ENCODE data around the gene ALDOA.
A peak's percentile ranks its signal among the peaks of the same experiment; 100 is the strongest.

ALDOA gene

DNA sequence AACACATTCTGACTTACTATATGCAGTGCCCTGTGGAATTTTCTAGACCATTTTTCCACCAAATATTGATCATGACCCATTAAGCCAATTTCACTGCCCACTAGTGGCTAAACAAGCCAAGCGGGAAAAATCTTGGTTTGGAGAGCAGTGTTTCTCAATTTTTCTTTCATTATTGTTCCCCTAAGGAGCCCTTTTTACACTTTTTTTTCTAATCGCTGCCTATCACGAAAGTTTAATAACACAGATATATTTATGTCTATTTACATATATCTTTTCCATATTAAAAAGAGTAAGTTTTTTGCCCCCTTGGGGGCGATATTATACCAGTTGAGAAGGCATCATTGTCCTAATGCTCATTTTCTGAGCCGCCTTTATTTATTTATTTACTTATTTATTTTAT is 23.7 kb upstream of the ALDOA start:
- DNase-seq (ENCODE audit: low spot score) = no peak

GRCh38 chr16:30046178-30046577 is 19.4 kb upstream of the ALDOA start:
- DNase-seq (ENCODE audit: low spot score) = no peak

GRCh38 chr16:30046588-30046987 is 19.0 kb upstream of the ALDOA start:
- no peak for DNase-seq (ENCODE audit: low spot score)

DNA sequence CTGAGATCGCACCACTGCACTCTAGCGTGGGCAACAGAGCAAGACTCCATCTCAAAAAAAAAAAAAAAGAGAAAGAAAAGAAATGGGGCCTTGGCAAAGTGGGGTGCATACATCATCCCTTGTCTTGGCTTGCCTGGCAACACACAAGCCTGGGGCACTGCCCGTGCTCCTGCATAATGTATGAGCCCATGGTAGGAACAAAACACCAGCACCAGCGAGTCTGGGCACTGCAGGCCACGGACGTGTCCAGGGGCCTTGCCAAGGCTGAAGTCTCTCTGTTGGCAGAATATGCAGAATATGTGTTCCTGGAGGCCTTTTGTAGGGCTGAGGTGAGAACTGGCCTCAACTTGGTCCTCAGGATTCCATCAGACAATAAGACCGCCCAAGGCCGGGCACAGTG is 15.7 kb upstream of the ALDOA start:
- no peak for DNase-seq (ENCODE audit: low spot score)

GRCh38 chr16:30051518-30051917 is 14.0 kb upstream of the ALDOA start:
- DNase-seq (ENCODE audit: low spot score) = no peak

DNA sequence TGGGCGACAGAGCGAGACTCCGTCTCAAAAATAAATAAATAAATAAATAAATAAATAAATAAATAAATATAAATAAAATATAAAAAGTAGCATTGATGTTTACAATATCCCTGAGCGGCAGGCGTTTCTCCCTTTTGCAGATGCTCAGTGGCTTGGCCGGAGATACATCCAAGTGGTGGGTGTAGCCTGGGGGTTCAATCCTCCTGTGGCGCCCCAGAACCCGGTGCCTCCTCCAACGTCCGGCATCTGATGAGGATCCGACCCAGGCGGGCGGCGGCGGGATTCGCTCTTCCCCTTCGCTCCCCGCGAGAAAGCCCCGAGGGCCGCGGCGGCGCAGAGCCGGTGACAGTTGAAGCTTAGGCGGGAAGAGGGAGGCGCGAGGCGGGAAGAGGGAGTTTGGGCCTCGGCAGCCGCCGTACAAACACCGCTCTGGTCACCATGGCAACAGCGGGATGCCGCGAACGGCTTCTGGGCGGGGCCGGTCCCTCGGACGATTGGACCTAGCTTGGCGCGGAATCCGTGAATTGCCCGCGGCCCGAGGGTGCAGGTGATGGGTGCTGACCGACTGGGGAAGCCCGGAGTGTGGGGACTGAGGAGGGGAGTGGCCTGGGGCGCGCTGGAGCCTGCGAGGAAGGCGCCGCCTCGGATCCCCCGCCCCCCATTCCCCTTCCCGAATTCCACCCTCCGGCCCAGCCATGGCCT is 12.7 kb upstream of the ALDOA start:
- peak; percentile 92 for DNase-seq (ENCODE audit: low spot score)

DNA sequence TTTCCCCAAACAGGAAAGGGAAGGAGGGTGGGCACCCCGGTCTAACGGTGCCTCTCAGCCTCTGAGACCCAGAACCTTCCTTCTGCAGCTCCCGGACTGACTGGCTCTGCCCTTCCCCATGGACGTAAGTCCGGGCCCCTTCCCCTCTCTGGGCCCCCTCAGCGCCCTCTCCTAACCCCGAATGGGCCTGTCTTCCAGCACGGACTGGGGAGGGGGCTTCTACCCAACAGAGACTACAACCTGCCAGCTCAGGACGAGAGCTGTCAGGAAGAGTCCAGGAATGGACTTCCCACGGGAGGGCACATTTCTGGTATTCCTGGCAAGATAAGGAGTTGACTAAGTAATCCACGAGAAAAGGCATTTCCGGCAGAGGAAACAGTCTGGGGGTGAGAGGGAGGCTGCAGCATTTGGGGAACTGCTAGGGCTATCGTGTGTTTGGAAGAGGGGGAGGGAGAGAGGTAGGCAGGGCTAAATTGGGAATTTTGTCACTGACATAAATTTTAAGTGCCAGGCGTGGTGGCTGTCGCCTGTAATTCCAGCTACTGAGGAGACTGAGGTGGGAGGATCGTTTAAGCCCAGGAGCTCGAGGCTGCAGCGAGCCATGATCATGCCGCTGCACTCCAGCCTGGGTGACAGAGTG is 12.1 kb upstream of the ALDOA start:
- no peak for DNase-seq (ENCODE audit: low spot score)

- no peak for DNase-seq (ENCODE audit: low spot score)
Observed at GRCh38 chr16:30054451-30054850, 11.1 kb upstream of the ALDOA start.

DNA sequence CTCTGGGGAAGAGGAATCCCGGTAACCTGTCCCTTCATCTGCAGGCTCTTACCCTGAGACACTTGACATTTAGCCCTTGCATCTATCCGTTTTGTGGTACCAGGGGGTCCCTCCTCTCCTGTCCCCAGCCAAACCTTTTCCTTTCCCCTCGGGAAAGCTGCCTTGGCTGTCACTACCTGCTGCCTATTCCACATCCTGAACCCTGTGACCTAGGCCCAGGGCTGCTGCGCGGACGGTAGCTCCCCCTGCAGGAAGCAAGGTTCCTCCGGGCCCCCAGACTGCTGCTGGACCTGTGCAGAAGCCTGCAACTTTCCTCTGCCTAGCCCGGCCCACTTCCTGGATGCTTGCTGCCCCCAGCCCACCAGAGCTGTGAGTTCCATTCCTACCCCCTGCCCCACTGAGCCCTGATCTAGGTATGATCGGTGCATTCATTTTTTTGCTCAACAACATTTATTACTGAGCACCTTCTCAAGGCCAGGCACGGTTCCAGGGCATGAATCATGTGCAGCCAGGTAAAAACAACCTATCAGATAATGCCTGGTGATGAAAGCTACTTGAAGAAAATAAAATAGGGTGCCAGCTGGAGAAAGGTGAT is 10.5 kb upstream of the ALDOA start:
- peak; percentile 70 for DNase-seq (ENCODE audit: low spot score)

- no peak for DNase-seq (ENCODE audit: low spot score)
Observed at GRCh38 chr16:30060346-30060745, 5.2 kb upstream of the ALDOA start.

DNA sequence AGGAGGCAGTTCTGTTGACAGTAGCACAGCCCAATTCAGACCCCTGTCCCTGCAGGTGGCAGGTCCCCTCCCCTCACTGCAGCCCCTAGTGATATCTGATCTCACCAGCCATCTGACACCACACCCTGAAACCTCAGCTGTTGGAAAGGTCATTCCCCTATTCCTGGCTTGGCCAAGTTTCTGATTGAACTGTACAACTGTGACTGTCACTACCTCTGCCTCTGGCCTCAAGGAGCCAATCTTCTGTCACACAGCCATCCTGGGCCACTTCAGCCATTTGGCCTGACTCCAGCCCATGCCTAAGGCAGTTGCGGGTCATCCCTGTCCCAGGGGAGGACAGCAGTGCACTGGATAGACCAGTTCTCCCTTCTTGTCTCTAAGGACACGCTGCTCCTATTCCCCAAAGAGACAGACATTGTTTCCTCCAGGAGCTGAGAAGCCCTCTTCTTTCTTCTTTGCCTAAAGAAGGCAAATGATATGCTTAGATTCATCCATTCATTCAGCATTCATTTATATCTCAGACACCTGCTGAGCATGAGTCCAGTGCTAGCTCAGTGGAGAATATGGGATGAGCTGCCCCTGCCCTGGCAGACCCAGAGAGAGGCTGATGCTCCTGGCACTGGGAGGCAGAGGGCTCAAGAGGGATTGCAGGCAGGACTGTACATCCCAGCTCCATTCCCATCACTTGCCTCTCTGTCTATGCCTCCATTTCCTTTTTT is 4.6 kb upstream of the ALDOA start:
- no peak for DNase-seq (ENCODE audit: low spot score)

GRCh38 chr16:30063278-30063892 is 2.2 kb upstream of the ALDOA start:
- no peak for DNase-seq (ENCODE audit: low spot score)

DNA sequence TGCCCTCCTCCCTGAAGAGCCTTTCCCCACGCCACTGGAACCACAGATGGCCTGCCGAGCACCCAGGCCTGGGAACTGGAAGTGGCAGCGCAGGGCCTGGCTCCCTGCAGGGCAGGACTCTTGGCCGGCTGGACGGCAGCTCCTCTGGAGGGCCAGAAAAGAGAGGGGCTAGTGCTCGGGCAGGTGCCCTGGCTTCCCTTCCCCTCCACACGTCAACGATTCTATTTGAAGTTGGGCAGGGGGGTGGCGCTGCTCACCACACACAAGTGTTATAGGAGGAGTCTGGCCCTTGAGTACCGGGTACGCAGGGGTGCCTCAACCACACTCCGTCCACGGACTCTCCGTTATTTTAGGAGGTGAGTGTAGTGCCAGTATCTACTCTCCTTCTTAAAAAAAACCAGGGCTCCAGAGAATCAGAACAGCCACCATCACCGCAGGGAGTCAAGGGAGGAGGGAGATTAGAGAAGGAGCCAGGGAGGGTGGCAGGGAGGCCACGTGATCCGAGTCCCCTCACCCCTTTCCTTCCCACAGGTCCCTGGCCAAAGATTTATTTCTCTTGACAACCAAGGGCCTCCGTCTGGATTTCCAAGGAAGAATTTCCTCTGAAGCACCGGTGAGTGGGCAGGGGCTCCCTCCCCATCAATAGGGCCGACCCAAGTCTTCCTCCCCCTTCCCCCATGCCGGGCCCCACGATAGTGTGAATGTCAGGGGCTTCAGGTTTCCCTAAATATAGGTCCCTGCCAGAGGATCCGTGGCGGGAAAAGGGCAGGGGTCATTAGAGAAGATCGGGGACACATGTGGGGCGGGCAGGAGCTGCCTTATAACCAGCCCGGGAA is 1.4 kb upstream of the ALDOA start:
- DNase-seq (ENCODE audit: low spot score) = peak; percentile 69

- peak; percentile 28 for DNase-seq (ENCODE audit: low spot score)
Observed at GRCh38 chr16:30064729-30065101, 845 bp upstream of the ALDOA start.

DNA sequence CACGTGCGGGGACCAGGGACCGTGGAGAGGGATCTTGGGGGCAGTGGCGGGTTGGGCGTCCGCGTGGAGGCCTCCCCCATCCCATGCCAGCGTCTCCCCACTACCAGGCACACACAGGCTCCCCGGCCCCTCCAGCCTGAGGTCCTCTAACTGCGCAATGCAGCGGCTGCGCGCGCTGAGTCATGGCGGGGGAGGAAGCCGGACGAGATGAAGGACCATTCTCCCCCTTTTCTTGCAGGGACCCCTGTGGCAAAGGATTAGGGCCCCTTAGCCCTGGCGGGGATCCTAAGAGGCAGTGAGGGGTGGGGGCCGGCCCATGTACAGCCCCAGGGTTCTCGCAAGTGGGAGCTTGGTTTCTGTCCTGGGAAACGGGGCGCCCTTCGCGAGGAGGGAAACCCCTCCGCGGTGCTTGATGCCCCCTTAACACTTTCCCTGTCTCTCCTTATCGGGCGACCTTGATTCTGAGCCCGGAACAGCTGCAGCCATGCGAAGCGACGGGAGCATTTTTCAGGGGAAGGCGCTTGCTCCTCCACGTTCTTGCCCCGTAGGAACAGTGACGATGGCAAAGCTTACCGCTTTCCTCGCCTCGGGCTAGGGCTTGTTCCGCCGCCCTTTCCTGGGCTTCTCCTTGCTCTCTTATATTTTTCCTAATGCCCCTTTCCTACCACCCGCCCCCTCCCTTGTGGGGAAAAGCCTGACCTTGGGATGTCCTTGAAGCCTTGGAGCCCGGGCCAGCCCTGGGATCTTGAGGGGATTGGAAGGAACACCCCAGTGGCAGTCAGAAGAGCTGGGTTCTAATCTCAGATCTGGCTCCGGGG is 592 bp downstream of the ALDOA start:
- no peak for DNase-seq (ENCODE audit: low spot score)

DNA sequence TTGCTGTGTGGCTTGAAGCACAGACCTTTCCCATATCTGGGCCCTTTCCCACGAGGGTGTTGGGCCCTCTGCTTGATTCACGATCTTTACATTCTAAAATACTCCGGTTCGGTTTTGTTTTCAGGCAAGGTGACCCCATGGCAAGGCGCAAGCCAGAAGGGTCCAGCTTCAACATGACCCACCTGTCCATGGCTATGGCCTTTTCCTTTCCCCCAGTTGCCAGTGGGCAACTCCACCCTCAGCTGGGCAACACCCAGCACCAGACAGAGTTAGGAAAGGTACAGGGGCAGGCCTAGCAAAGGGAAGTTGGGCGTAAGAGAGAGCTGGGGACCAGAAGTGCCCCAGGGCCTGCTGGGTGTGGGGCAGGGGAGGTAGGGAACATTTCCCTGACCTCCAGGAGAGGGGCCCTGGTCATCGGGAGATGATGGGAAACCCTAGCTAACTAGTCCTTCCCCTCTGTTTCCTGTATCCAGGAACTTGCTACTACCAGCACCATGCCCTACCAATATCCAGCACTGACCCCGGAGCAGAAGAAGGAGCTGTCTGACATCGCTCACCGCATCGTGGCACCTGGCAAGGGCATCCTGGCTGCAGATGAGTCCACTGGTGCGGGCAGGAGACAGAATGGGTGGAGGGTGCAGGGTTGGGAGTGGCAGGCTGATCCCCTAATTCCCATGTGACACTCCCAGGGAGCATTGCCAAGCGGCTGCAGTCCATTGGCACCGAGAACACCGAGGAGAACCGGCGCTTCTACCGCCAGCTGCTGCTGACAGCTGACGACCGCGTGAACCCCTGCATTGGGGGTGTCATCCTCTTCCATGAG is 1.4 kb downstream of the ALDOA start:
- DNase-seq (ENCODE audit: low spot score) = no peak

- no peak for DNase-seq (ENCODE audit: low spot score)
Observed at GRCh38 chr16:30067584-30067916, 2.0 kb downstream of the ALDOA start.

GRCh38 chr16:30068333-30068732 is 2.8 kb downstream of the ALDOA start:
- no peak for DNase-seq (ENCODE audit: low spot score)

GRCh38 chr16:30068750-30069610 is 3.4 kb downstream of the ALDOA start:
- peak; percentile 51 for DNase-seq (ENCODE audit: low spot score)

Measured in germinal center (tissue), 1 donor.